NCI-H2171 treated with DMSO at 0.1 percent for 48 hours (cell line): ENCODE data around the gene AP2M1.
A peak's percentile ranks its signal among the peaks of the same experiment; 100 is the strongest.
"Not testable (repeated sequence)": the region's sequence is repeated elsewhere in the genome, so short reads cannot be mapped to it uniquely, and the experiment has no call there.

Source experiments
- DNase-seq: peaks from one replicate; lab custom pipeline; 2025; lab: John Stamatoyannopoulos, UW

Gene AP2M1

DNA sequence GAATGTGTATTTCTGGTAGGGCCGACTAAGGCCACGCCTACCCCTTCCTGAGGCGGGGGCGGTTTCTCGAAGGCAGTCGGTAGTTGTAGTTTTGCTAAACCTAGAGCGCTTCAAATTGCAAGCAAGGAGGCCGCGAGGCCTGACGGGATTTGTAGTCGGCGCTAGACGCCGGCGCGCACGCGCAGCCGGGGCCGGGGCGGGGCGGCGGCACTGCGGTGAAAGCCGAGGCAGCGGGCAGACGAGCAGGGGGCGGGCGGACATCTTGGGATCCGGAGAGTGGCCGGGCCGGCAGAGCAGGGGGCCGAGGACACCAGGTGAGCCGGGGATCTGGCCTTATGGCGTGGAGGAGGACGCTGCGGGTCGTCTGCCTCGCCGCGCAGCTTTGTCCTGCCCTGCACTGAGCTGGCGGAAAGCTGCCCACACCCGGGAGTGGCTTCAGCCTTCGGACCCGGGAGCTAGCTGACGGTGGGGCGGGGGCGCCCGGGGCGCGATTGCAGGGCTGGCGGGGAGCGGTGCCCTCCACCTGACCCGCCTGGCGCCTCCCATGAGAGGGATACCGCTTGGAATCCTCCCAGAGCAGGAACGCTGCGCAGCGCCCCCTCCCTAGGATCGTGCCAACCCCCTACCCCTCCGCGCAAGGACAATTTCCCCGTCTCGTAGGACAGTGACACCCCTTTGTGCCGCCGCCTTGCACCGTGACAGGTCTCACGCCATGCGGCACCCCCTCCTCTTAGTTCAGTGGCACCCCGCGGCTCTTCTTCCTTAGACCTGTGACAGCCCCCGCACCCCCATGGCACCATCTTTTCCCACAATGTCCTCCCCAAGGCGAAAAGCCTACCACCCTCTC lies at the start of gene AP2M1:
Gene AP2M1, plus strand, starts transcription at position 210 of the 847 bp plus-strand sequence. CDS start 2,139 bp downstream, outside the sequence.
- DNase-seq, result peak; percentile 99

DNA sequence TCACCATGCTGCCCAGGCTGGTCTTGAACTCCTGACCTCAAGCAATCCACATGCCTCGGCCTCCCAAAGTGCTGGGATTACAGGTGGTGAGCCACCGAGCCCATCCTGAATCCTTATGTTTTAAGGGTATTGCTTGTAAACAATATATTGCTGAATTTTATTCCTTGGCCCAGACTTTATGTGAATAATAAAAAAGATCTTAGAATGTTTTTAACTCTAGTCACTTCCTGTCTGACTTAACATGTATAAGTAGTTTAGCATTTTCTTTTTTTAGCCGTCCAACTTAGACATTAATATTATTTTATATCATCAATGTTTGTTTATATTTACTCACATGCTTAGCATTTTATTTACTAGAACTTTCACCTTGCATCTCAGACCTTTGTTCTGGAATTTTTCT lies 48.6 kb upstream of the AP2M1 start:
- no peak for DNase-seq

DNA sequence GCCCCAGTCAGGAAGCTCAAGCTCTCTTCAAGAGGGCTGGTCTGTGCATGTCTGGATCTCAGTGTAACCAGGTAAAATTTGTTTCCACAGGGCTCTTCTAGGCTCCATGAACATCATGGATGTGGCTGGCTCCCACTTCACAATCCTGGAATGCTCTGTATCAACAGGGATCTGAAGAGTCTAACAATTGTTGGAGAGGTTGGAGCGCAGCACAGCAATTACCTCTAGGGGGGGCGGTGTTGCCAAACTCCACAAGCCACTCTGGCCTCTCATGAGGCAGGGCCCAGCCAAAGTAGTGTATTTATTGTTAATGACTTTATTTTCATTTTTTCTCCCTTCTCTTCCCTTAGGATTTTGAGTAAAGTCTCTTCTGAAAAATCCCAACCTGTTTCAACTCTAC lies 45.6 kb upstream of the AP2M1 start:
- no peak for DNase-seq

DNA sequence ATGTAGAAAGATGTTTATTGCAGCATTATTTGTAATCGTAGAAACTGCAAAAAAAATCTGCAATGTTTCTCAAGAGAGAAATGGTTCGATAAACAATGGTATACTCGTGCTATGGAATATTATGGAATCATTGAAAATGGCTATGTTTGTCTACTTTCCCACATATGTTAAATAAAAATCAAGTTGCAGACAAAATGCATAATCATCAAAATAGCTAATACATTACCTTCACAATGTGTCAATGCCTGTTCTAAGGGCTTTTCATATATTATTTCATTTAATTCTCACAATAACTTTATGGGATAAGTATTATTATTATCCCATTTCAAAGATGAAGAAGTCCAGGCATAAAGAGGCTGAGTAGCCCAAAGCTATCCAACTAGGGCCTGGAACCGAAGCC lies 41.7 kb upstream of the AP2M1 start:
- DNase-seq, result no peak

DNA sequence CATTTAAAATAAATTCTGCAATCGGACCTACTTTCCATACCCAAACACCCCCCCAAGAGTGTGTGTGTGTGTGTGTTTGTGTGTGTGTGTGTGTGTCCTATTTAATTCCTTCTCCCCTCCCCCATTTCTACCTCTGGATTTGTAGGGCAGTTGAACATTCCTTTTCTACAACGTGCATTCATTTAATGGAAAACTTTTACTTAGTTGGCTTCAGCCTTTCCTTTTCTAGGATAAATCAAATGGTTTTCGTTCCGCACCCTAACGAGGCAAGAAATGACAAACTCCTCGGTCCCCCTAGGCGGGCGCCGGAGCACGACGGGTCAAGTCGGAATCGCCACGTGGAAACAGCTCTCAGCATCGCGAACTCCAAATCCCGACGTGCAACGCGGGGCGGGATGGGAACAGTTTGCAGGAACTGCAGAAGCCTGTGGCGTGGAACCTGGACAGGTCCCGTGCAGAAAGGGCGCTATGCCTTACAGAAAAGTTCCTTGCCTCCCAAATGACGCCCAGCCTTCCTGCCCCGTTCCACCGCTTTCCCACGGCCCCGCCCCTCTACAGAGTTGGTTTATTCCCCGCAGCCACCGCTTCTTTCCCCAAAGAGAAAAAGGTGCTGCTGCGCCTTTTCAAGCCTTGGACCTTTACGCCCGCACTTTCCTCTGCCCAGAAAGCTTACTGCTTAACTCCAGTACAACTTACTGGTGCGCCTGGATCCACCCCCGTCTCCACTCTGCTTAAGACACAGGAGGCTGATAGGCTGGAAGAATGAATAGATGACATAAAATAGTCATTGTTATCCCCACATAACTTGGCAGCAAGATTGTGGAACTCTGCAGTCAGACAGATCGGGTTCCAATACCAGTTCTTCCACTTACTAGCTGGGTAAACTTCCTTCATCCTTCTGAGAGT lies 40.6 kb upstream of the AP2M1 start:
- peak; percentile 86 for DNase-seq

DNA sequence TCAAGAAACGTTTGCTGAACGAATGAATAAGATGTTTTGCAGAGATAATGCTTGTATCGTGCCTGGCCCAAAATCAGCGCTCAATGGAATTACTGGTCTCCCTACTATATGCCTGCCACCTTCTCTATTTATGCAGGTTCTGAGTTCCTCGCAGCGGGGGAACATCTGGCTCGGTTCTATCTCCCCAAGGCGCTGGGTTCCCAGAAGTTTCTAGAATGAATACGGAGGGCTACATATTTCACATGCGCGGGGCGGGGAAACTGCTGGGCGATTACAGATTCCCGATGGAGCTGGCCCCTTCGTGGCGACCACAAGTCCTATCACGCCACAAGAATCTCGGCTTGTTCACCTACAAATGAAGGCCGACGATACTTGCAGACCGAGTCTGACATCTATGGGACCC lies 39.9 kb upstream of the AP2M1 start:
- no peak for DNase-seq

DNA sequence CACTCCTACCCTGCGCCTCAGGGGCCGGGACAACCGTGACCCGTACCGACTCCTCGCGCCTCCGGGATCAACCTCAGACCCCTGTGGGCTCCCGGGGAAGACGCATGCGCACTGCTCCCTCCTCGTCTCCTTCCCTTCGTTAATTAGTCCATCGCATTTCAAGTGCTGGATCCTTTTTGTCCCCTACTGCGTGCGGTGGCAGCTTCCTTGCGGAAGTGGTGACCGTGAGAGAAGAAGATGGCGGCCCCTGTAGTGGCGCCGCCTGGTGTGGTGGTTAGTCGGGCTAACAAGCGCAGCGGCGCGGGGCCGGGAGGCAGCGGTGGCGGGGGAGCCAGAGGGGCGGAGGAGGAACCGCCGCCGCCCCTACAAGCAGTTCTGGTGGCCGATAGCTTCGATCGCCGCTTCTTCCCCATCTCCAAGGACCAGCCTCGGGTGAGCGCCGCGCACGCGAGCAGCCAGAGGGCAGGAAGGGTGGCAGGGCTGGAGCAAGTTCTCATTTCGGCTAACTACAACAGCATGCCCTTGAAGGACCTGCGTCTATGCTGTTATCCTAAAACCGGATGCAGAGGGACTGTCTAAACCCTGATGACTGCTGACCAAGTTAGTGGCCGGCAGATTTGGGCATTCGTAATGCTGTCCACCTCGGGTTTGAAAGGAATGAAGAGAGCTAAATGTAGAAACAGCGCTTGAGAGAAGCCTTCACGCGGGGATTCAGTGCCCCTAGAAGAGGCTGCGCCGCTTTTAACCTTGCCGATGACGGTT lies 39.3 kb upstream of the AP2M1 start, which contains the start of gene EIF2B5:
Gene EIF2B5, plus strand, starts transcription at position 210 of the 762 bp plus-strand sequence. Its CDS starts 28 bp downstream, at position 238.
- DNase-seq, result peak; percentile 95

- DNase-seq, result no peak
Measured at GRCh38 chr3:184135911-184136260, 38.8 kb upstream of the AP2M1 start.

DNA sequence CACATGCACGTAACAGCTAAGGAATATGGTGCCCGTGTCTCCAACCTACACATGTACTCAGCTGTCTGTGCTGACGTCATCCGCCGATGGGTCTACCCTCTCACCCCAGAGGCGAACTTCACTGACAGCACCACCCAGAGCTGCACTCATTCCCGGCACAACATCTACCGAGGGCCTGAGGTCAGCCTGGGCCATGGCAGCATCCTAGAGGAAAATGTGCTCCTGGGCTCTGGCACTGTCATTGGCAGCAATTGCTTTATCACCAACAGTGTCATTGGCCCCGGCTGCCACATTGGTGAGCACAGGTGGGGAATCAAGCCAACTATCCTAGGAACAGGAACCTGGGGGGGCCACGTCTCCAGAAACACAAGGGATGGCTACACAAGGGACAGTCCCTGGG lies 34.2 kb upstream of the AP2M1 start:
- DNase-seq, result no peak

GRCh38 chr3:184142199-184142598 lies 32.5 kb upstream of the AP2M1 start:
- DNase-seq, result no peak

GRCh38 chr3:184143327-184143726 lies 31.3 kb upstream of the AP2M1 start:
- no peak for DNase-seq

GRCh38 chr3:184144505-184144904 lies 30.1 kb upstream of the AP2M1 start:
- no peak for DNase-seq

DNA sequence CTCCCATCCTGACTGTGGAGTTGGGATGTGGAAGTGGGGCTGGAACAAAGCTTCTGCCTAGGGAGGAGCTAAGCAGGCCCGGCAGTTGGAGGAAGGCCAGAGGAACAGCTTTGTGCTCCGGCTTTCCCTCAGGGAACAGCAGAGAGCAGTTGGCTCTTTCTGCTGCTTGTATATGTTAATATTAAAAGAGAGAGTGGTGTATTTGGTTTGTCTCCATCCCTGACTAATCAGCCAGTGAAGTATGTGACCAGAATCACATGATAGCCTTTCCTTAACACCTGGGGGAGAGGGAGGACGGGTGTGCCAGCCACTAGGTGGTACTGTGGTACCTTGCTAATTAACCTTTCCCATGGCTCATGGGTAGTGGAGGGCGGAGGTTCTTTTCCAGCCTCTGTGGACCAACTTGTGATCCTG lies 29.5 kb upstream of the AP2M1 start:
- DNase-seq, result peak; percentile 83

GRCh38 chr3:184145751-184146270 lies 28.8 kb upstream of the AP2M1 start:
- no peak for DNase-seq

DNA sequence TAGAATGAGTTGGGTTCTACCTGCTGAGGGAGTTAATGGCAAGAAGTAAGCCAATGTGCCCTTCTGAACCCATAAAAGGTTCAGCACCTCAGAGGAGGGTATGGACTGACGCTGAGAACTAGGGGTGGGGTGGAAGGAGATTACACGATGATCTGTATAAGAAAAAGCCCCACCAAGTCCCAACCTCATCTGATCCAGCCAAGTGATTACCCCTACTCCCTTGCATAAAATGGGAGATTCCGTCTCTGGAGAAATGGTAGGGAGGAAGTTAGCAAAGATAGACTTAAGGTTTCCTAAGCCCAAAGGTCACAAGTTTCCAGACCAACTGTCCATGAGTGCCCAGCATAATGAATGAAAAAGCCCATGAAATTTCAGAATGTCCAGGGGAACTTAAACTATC lies 26.6 kb upstream of the AP2M1 start:
- DNase-seq, result no peak

DNA sequence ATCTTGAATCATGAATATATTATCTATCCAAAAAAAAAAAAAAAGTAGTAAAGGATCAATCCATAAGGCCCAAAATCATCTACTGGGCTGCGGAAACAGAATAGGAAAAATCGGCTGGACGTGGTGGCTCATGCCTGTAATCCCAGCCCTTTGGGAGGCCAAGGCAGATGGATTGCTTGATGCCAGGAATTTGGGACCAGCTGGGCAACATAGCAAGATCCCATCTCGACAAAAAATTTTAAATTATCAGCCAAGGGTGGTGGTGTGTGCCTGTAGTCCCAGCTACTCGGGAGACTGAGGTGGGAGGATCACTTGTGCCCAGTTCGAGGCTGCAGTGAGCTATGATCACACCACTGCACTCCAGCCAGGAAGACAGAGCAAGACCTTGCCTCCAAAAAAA lies 25.5 kb upstream of the AP2M1 start:
- DNase-seq, result no peak

DNA sequence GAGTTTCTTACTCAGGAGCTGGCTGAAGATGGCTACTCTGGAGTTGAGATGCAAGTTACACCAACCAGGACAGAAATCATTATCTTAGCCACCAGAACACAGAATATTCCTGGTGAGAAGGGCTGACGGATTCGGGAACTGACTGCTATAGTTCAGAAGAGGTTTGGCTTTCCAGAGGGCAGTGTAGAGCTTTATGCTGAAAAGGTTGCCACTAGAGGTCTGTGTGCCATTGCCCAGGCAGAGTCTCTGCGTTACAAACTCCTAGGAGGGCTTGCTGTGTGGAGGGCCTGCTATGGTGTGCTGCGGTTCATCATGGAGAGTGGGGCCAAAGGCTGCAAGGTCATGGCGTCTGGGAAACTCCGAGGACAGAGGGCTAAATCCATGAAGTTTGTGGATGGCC lies 24.9 kb upstream of the AP2M1 start:
- DNase-seq, result not testable (repeated sequence)

- peak; percentile 52 for DNase-seq
Measured at GRCh38 chr3:184154885-184155643, 19.6 kb upstream of the AP2M1 start, which contains the start of gene DVL3. TSS of gene DVL3 (plus strand) at chr3:184155377. CDS start at chr3:184155636, 259 bp downstream.

DNA sequence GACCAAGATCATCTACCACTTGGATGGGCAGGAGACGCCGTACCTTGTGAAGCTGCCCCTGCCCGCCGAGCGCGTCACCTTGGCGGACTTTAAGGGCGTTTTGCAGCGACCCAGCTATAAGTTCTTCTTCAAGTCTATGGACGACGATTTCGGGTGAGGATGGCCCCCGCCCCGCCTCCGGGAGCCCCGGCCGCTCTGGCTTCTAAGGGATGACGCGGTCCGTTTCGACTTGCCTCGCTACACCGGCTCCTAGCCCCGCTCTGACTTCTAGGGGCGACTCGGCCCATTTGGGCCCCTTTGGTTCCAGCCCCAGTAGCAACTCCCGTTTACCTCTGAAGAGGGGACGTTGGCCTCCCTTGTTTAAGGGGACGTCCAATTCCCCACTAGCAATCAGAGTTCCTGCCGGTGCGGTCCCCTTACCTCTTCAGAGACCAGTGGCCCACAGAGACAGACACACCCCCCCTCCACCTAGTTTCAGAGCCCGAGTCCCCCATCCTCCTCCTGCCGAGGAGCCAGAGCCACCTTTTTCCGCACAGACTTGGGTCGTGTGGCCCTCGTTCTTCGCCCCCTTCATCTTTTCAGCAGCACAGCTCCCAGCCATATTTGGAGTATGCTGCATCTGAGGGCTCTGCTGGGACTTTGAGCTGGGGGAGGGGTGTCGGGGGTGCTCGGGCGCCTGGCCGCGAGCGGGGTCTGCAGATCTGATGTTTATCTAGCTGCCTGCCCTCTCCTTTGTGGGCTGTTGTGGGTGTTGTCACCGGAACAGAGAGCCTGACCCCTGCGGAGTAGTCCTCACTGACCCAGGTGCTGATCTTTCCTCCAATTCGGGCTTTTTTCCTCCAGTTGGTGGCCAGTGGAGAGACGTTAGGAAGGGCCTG lies 18.8 kb upstream of the AP2M1 start:
- peak; percentile 52 for DNase-seq

DNA sequence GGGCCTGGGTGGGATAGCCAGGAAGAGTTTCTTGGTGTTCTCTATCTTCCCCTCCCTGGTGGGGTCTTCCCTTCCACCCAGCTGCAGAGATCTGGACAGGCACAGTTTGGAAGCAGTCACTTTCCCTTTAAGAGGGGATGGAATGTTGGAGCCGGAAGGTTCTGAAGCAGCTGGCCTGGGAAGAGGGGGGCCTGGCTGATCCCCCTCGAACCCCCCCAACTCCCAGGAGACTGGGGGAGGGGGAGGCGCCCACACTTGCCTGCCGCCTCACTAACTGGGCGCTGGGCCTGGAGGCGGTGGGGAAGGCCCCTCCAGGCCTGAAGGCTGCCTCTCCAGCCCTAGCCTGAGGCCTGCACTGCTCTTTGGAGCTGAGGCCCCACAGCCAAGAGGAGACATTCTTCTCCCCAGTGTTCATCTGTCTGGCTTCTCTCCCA lies 18.1 kb upstream of the AP2M1 start:
- DNase-seq, result peak; percentile 75
